Left hindlimb (tissue), 1 donor: ENCODE measurements around the gene TBC1D3B.
"Not testable (repeated sequence)": the region's sequence is repeated elsewhere in the genome, so short reads cannot be mapped to it uniquely, and the experiment has no call there.

Experiments
- DNase-seq: peaks from one replicate; pipeline ENCODE4 v3.0.0-alpha.2; 2018

Gene TBC1D3B

DNA sequence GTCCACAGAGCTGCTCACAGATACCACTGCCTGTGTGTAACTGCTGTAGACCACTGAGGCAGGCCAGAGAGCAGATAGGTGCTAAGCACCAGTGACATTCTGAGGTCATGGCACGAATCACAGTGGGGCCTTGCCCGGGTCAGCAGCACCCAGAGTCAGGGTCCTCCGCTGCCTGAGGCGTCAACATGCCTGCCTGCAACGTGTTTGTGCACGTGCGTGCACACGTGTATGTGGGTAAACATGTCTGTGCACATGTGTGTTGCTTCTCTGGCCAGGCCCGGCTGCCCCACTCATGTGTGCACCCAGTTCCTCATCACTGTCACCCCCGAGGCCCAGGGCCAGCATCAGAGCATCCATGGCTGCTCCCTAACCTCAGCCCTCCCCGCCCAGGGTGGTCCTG is at the start of gene TBC1D3B:
Gene TBC1D3B (minus strand): TSS at position 101 of the 400 bp plus-strand sequence. CDS start 1,586 bp downstream, outside the sequence.
- not testable (repeated sequence) for DNase-seq

- DNase-seq: not testable (repeated sequence)
Measured at GRCh38 chr17:36222967-36223366, 46.5 kb upstream of the TBC1D3B start.

GRCh38 chr17:36221581-36222100 is 45.2 kb upstream of the TBC1D3B start:
- not testable (repeated sequence) for DNase-seq

DNA sequence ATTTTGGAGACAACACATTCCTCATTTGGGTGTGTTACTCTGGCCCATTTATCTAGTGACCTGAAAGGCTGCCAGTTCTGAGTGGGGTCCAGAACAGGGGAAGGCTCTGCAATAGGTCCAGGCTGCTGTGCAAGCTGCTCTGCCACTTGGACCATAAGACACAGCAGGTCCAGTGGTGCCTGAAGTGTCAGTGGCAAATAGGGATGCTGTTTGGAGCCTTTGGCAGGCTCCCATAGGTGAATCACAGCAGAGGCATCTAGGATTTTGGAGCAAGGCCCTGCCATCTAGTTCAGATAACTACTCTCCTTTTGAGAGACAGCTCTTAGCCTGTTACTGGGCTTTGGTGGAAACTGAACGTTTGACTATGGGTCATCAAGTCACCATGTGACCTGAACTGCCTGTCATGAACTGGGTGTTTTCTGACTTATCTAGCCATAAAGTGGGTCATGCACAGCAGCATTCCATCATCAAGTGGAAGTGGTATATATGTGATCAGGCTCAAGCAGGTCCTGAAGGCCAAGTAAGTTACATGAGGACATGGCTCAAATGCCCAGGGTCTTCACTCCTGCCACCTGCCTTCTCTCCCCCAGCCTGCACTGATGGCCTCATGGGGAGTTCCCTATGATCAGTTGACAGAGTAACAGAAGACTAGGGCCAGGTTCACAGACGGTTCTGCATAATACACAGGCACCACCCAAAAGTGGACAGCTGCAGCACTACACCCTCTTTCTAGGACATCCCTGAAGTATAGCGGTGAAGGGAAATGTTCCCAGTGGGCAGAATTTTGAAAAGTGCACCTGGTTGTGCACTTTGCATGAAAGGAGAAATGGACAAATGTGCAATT is 44.5 kb upstream of the TBC1D3B start:
- not testable (repeated sequence) for DNase-seq

- DNase-seq: not testable (repeated sequence)
Measured at GRCh38 chr17:36219556-36219955, 43.1 kb upstream of the TBC1D3B start.

GRCh38 chr17:36215406-36216308 is 39.2 kb upstream of the TBC1D3B start:
- DNase-seq: not testable (repeated sequence)

- no peak for DNase-seq
Measured at GRCh38 chr17:36214918-36215317, 38.5 kb upstream of the TBC1D3B start.

- DNase-seq: no peak
Measured at GRCh38 chr17:36213695-36214094, 37.3 kb upstream of the TBC1D3B start.

- DNase-seq: no peak
Measured at GRCh38 chr17:36212966-36213365, 36.5 kb upstream of the TBC1D3B start.

DNA sequence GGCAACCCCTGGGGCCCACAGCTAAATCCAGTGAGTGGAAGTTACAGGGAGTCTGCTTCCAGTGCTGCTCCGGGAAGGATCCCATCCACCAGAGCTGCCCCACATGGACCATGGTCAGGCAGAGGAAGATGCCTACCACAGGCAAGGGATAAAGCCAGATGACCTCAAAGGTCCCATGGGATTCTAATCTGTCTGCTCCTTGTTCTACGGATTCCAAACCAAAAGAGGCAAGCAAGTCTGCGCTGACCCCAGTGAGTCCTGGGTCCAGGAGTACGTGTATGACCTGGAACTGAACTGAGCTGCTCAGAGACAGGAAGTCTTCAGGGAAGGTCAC is 35.8 kb upstream of the TBC1D3B start:
- no peak for DNase-seq

DNA sequence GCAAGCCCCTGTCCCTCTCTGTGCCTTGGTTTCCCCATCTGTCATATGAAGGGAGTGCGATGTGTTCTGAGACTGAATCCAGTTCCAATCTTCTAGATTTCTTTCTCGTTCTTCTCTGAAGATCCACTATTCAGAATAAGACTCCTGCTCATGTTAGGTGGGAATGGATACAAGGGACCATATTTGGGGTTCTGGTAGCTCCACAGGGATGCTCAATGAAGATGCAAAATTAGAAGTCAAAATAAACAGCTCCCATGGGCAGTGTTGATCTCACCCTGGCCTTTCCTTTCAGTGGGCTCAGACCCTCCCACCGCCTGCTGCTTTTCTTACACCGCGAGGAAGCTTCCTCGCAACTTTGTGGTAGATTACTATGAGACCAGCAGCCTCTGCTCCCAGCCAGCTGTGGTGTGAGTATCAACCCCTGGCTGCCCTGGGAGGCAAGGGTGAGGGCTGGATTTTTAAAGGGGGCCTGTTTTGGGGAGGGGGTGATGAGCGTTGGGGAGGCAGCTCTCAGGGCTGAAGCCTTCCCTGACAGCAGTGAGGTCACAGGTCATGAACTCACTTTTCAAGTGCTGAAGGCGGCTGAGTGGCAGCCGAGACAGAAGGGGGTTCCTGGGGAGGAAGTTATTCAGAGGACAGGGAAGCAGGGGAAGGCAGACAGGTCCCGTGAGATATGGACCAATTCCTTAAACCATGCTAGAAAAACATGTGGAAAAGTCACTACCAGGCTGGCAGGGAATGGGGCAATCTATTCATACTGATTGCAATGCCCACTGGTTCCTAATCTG is 35.2 kb upstream of the TBC1D3B start:
- not testable (repeated sequence) for DNase-seq

DNA sequence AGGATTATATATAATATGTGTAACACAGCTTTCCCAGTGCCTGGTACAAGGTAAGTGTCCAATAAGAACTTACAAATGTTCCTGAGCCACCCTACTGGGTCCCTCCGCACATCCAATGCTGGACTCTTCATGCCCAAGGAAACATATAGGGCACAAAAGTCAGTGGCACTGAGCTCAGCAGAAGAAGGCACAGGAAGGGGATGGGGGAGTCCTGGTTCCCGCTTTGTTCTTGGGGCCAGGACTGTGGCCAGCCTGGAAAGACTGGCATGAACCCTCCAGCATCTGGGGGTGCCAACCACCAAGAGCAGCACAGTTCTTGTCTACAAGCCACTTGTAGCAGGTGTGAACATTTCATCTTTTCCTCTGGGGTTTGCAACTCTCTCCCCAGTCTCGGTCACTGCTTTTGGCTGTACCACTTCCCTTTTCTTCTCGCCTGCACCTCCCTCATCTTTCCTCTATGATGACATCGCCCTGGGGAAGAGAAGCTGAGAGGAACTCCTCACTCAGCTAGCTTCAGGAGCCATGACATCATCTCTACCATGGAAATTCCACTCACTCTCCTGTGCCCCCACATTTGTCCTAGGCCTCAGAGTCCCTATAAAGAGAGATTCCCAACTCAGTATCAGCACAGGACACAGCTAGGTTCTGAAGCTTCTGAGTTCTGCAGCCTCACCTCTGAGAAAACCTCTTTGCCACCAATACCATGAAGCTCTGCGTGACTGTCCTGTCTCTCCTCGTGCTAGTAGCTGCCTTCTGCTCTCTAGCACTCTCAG is 34.2 kb upstream of the TBC1D3B start, which contains the start of gene CCL4L2:
Gene CCL4L2 (plus strand): TSS at position 625 of the 773 bp plus-strand sequence.
- DNase-seq: not testable (repeated sequence)

DNA sequence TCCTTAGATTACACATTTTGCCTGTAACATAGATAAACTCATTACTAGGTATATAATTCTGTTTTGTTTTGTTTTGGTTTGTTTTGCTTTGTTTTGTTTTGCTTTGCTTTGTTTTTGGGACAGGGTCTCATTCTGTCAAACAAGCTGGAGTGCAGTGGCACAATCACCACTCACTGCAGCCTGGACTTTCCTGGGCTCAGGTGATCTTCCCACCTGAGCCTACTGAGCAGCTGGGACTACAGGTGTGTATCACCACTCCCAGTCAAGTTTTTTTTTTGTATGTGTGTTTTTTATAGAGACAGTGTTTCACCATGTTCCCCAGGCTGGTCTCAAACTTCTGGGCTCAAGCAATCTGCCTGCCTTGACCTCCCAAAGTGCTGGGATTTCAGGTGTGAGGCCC is 33.1 kb upstream of the TBC1D3B start:
- DNase-seq: no peak

DNA sequence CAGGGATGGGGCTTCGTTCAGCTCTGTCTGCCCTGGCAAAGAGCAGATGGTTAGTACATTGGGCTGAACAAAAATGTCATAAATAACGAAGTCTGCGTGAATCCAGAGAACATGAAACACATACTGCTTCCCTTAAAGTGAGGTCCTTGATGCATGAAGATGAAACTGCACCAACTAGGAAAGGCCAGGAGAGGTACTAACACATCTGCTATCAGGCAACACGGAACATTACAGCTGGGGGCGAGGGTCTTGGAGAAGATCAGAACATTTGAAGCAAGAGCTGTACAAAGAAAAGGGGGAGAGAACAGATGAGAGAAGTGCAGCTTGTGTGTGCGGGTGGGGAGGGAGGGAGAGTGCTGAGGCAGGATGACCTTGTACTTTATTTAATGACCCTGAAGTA is 30.9 kb upstream of the TBC1D3B start:
- DNase-seq: not testable (repeated sequence)

DNA sequence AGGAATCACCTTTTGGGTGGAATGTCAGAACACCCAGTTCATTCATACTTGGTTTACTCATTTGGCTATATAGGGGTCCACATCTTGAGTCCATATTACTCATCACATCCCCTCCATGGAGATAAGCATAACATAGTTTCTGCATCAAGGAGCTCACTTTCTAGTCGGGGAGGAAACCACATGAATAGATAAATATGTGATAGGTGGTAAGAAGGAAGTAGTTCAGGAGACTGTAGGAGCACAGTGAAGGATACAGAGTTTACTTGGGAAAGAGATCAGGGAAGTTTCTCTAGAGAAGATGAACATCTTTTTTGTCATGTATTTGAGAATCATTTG is 30.0 kb upstream of the TBC1D3B start:
- DNase-seq: not testable (repeated sequence)

- DNase-seq: no peak
Measured at GRCh38 chr17:36205637-36206485, 29.4 kb upstream of the TBC1D3B start.

- no peak for DNase-seq
Measured at GRCh38 chr17:36204724-36205500, 28.5 kb upstream of the TBC1D3B start.

- no peak for DNase-seq
Measured at GRCh38 chr17:36203335-36203734, 26.9 kb upstream of the TBC1D3B start.

GRCh38 chr17:36201506-36201905 is 25.1 kb upstream of the TBC1D3B start:
- not testable (repeated sequence) for DNase-seq

GRCh38 chr17:36201102-36201501 is 24.7 kb upstream of the TBC1D3B start:
- DNase-seq: not testable (repeated sequence)
